Endodermal cell (in vitro differentiated cells): Measurements from ENCODE around the gene SPRED2. TPM values are rescaled to one million over a fixed set of nuclear protein-coding genes. Genes with fewer than 3 reads are reported as not detected.

Source experiments
- DNase-seq: peaks from one replicate; pipeline ENCODE4 v3.0.0-alpha.2; 2017
- H3K27ac ChIP-seq: 2 replicates; pipeline ENCODE4 v1.5.1; 2013; ENCODE audit warnings: mild to moderate bottlenecking, low read depth, low read length, moderate library complexity
- H3K27me3 ChIP-seq: 2 replicates; pipeline ENCODE4 v1.6.1; 2013; ENCODE audit warnings: mild to moderate bottlenecking, low read length, moderate library complexity; ENCODE audit not compliant: insufficient read depth, control insufficient read depth, poor library complexity, severe bottlenecking
- H3K36me3 ChIP-seq: 2 replicates; pipeline ENCODE4 v1.7.0; 2013; ENCODE audit warnings: mild to moderate bottlenecking, low read length, moderate library complexity; ENCODE audit not compliant: control insufficient read depth, insufficient read depth
- H3K4me1 ChIP-seq: one replicate; pipeline ENCODE4 v1.7.0; 2013; ENCODE audit warnings: low read length; ENCODE audit not compliant: control insufficient read depth, insufficient read depth
- H3K4me3 ChIP-seq: 2 replicates; pipeline ENCODE4 v1.5.1; 2013; ENCODE audit warnings: mild to moderate bottlenecking, low read length, moderate library complexity
- H3K9ac ChIP-seq: 2 replicates; pipeline ENCODE4 v1.6.1; 2013; ENCODE audit warnings: mild to moderate bottlenecking, low read length, moderate library complexity; ENCODE audit not compliant: poor library complexity, severe bottlenecking; ENCODE audit errors: extremely low read depth
- H3K9me3 ChIP-seq: 2 replicates; pipeline ENCODE4 v1.6.1; 2013; ENCODE audit warnings: mild to moderate bottlenecking, low read length, moderate library complexity; ENCODE audit not compliant: control insufficient read depth
- H3K27ac Mint-ChIP-seq: 2 replicates; pipeline ENCODE4 v1.8.0; 2020; ENCODE audit warnings: mixed read lengths
- H3K27me3 Mint-ChIP-seq: 2 replicates; pipeline ENCODE4 v1.8.0; 2021; ENCODE audit warnings: mild to moderate bottlenecking, mixed read lengths; ENCODE audit not compliant: insufficient read depth
- H3K36me3 Mint-ChIP-seq: 2 replicates; pipeline ENCODE4 v1.8.0; 2020; ENCODE audit warnings: low read depth, mixed read lengths
- H3K4me1 Mint-ChIP-seq: 2 replicates; pipeline ENCODE4 v1.8.0; 2020; ENCODE audit warnings: mixed read lengths
- H3K4me3 Mint-ChIP-seq: 2 replicates; pipeline ENCODE4 v1.8.0; 2020; ENCODE audit warnings: mild to moderate bottlenecking, moderate library complexity, mixed read lengths
- H3K9me3 Mint-ChIP-seq: 2 replicates; pipeline ENCODE4 v1.8.0; 2020; ENCODE audit warnings: mild to moderate bottlenecking, mixed read lengths
- WGBS, 2 experiments: methylation state at CpG; one replicate each; pipeline versions ENCODE4 v1.1.5 to v1.1.7; 2013; ENCODE audit warnings: missing lambda C conversion rate in 2 of 2, mixed read lengths in 1 of 2; ENCODE audit not compliant: insufficient coverage in 1 of 2, insufficient read length in 1 of 2; 5-methylcytosine and 5-hydroxymethylcytosine counted together
- total RNA-seq, 2 donors: library from RNA; stranded (reverse); fragmentation: NEBNext Ultra II Directional in 1 of 2; extraction: Animal tissue kit (Norgen Biotek cat#: 25700) in 1 of 2; gene quantifications; 2 replicates in 1 of 2; 3 replicates in 1 of 2; pipeline ENCODE4 v1.2.1, GENCODE V29; 2021
- TF ChIP-seq, protein P1 (sequence below): fragments of 200-600 bp; sonication (generic); conservative IDR thresholded peaks from 2 replicates; pipeline ENCODE4 v1.5.0; 2021; ENCODE audit warnings: antibody characterized with exemption, mild to moderate bottlenecking

The SPRED2 gene
- total RNA-seq, 2 donors from 2014 or later: 60.3 to 70.1 TPM

DNA sequence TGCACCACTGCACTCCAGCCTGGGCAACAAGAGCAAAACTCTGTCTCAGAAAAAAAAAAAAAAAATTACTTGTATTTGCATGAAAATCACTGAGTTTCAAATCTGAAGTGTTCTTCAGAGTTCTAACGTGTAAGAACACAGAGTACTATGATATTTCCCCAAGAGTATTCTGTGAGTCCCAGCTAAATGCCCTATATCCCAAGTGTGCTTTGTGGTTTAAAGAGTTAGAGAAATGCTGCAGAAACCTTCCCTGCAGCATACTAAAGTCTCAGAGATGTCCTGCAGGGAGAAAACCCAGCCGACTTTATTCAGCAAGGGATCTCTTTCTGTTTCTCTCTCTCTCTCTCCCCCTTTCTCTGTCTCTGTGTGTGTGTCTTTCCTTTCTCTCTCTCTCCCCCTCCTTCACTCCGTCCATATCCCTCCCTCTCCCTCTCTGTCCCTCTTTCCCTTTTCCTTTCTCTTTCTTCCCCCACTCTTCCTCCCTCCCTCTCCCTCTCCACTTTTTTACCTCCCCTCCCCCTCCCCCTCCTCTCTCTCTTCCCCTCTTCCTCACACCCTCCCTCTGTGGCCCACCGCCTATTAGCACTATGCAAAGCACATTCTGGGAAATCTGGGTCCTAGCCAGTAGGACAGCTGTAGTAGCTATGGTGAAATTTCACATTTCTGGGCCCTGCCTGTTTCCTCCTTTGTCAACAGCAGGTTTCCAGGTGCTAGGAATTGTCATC is 150.6 kb downstream of the SPRED2 start:
- H3K4me3 Mint-ChIP-seq: no peak overlapping the region
- H3K9me3 Mint-ChIP-seq: no peaks in the 10 kb centered on the region
- H3K4me3 ChIP-seq: no peak overlapping the region
- H3K4me1 Mint-ChIP-seq: peaks cover 19% of the 10 kb centered on the region
- H3K4me1 ChIP-seq: peaks cover 6% of the 10 kb centered on the region
- peaks cover 3% of the 10 kb centered on the region for H3K36me3 Mint-ChIP-seq
- H3K9ac ChIP-seq: no peak overlapping the region
- H3K27me3 ChIP-seq: no peaks in the 10 kb centered on the region
- WGBS, 2 experiments: 33 to 41% methylated on average over 3 to 4 of the region's 4 CpGs
- H3K27ac Mint-ChIP-seq: no peak overlapping the region
- H3K36me3 ChIP-seq: no peaks in the 10 kb centered on the region
- H3K27ac ChIP-seq: no peak overlapping the region
- TF ChIP-seq, protein P1, sequence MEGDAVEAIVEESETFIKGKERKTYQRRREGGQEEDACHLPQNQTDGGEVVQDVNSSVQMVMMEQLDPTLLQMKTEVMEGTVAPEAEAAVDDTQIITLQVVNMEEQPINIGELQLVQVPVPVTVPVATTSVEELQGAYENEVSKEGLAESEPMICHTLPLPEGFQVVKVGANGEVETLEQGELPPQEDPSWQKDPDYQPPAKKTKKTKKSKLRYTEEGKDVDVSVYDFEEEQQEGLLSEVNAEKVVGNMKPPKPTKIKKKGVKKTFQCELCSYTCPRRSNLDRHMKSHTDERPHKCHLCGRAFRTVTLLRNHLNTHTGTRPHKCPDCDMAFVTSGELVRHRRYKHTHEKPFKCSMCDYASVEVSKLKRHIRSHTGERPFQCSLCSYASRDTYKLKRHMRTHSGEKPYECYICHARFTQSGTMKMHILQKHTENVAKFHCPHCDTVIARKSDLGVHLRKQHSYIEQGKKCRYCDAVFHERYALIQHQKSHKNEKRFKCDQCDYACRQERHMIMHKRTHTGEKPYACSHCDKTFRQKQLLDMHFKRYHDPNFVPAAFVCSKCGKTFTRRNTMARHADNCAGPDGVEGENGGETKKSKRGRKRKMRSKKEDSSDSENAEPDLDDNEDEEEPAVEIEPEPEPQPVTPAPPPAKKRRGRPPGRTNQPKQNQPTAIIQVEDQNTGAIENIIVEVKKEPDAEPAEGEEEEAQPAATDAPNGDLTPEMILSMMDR: no peak
- peaks cover 81% of the 10 kb centered on the region for H3K27me3 Mint-ChIP-seq
- DNase-seq: peak; percentile 66
- no peaks in the 10 kb centered on the region for H3K9me3 ChIP-seq

DNA sequence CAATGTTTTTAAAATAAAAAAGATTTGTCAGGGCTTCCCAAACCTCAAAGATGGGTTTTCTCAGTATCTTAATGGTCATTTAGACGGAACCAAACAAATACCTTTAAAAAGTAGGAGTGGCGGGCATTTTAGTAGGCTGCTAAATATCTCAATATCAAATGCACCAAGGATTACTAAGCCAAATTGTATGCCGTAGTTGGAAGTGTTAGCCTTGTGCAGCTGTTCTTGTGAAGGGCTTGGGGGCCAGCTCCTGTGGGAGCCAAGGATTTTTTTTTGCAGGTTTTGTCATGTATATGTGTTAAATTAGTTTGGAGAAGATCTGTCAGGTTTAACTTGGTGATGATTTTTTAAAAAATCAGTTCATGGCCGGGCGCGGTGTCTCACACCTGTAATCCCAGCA is 152.6 kb downstream of the SPRED2 start:
- Histone ChIP-seq H3K27me3 (no peaks in the 10 kb centered on the region), H3K9ac (no peak overlapping the region), H3K36me3 (no peaks in the 10 kb centered on the region), H3K4me3 (no peak overlapping the region), H3K4me1 (peaks cover 6% of the 10 kb centered on the region), H3K9me3 (no peaks in the 10 kb centered on the region), H3K27ac (no peak overlapping the region)
- Mint-ChIP-seq H3K4me1 (peaks cover 34% of the 10 kb centered on the region), H3K27me3 (peaks cover 83% of the 10 kb centered on the region), H3K4me3 (no peak overlapping the region), H3K27ac (no peak overlapping the region), H3K9me3 (no peaks in the 10 kb centered on the region), H3K36me3 (peaks cover 3% of the 10 kb centered on the region)
- no peak for DNase-seq
- TF ChIP-seq, protein P1: no peak
- 94 to 100% methylated on average over 5 to 6 of the region's 6 CpGs for WGBS, 2 experiments

DNA sequence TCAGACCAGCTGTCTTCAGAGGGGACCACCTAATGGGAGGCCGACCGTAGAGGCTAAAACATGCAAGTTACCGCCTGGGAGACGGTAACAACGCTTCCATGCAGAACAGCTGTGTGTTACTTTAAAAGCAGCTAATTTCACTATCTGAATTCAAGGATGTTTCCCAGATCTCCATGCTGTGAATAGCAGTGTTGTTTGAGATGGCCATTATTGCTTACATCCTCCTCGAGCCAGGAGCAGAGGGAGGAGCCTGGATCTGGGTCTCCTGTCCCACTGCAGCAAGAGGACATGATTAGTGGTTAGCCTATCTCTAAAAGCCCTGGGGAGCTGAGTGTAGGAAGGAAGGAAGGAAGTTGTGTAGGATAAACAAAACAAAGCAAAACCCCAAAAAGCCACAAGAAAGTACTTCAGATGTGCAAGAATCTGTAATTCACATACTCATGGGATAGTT is 153.8 kb downstream of the SPRED2 start:
- Histone ChIP-seq H3K4me3 (no peak overlapping the region), H3K9ac (no peak overlapping the region), H3K27me3 (no peaks in the 10 kb centered on the region), H3K9me3 (no peaks in the 10 kb centered on the region), H3K27ac (no peak overlapping the region), H3K4me1 (peaks cover 6% of the 10 kb centered on the region), H3K36me3 (peaks cover under 1% of the 10 kb centered on the region)
- Mint-ChIP-seq H3K36me3 (peaks cover 6% of the 10 kb centered on the region), H3K4me3 (no peak overlapping the region), H3K27me3 (peaks cover 89% of the 10 kb centered on the region), H3K4me1 (peaks cover 34% of the 10 kb centered on the region), H3K27ac (no peak overlapping the region), H3K9me3 (no peaks in the 10 kb centered on the region)
- TF ChIP-seq, protein P1: no peak
- DNase-seq: no peak
- 77 to 100% methylated on average over 3 to 6 of the region's 6 CpGs for WGBS, 2 experiments
